HG03045 (cell line): ENCODE measurements around the gene PACRG.

Experiments used
- ATAC-seq: cut with Tn5 transposase; IDR thresholded peaks from one replicate; pipeline ENCODE4 v1.9.1; 2021; ENCODE audit warnings: mild to moderate bottlenecking, moderate library complexity; ENCODE audit not compliant: unreplicated experiment

Gene PACRG

GRCh38 chr6:163165155-163165910, 437.6 kb downstream of the PACRG start:
- ATAC-seq: no peak

- ATAC-seq: no peak
Measured at GRCh38 chr6:163165922-163166321, 438.1 kb downstream of the PACRG start.

GRCh38 chr6:163166507-163166906, 438.7 kb downstream of the PACRG start:
- ATAC-seq: no peak

DNA sequence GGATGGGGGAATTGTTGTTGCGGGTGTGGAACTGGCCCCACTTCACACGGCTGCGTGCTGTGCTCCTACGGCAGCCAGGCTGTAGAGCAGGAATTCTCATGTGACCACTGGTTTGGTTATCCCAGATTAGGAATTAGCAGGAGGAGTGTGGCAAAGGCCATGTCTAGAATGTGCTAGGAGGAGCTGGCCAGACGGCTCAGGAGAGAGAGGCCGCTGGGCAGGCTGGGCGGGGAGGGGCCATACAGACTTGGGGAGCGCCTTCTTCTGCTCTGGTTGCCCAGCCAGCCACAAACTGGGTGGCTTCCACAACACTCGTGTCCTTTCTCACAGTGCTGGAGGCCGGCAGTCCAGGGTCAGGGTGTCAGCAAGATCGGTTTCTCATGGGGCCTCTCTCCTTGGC, 441.7 kb downstream of the PACRG start:
- no peak for ATAC-seq

- ATAC-seq: no peak
Measured at GRCh38 chr6:163170294-163170883, 442.6 kb downstream of the PACRG start.

DNA sequence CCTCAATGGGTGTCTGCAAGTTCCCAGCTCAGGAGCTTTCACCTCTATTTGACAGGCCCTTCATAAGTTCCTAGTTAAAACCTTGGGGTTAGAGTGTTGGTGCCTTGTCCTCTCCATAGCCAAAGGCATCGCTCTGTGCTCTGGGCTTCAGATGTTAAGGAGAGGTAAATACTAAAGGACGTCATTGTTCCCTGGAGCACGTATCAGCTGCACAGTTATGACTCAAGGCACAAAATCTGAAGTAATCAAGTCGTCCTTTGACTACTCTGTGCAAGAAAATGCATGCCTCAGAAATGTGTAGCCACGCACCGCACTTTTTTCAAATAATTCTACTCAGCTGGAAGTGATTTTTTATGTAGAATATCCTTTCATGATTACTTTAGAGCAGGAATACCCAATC, 446.0 kb downstream of the PACRG start:
- ATAC-seq: no peak

- ATAC-seq: no peak
Measured at GRCh38 chr6:163175301-163175700, 447.5 kb downstream of the PACRG start.

- ATAC-seq: no peak
Measured at GRCh38 chr6:163176097-163176496, 448.3 kb downstream of the PACRG start.

DNA sequence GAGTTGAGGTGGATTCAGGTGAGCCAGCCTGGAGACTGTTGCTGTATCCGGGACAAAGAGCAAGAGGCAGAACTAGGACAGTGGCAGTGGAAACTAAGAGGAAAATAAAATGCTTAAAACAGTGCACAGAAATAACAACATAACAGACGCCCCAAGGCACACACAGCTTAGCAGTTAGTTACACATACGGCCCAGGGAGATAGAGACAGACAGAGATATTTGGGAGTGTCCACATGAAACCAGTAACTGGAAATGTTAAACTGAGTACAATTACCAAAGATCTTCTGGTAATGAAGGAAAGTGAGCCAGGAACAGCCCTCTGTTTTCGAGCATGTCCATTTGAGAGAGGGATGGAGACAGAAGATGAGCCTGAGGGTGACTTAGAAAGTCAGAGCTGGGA, 449.2 kb downstream of the PACRG start:
- no peak for ATAC-seq

DNA sequence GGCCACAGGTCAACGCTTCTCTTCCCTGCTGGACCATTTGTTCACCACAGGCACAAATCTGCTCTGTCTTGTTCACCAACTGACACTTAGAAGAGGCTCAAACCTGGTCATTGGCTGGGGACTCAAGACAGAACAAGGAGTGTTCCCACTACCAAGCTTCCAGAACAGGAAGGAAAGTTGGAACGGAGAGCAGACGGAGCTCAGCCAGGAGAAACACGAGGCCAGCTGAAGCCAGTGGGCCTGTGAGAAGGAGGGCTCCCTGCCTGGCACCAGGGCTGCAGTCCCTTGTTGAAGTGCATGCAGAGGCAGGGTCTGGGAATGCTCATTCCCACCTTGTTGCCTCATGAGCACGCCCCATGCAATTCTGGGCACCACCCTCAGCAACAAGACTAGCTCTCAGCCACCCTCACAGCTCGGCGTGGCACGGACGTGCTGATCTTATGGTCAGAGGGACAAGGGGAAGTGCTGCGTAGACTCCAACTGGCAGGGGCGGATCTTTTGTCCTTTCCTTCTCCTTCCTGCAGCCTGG, 450.2 kb downstream of the PACRG start:
- no peak for ATAC-seq

DNA sequence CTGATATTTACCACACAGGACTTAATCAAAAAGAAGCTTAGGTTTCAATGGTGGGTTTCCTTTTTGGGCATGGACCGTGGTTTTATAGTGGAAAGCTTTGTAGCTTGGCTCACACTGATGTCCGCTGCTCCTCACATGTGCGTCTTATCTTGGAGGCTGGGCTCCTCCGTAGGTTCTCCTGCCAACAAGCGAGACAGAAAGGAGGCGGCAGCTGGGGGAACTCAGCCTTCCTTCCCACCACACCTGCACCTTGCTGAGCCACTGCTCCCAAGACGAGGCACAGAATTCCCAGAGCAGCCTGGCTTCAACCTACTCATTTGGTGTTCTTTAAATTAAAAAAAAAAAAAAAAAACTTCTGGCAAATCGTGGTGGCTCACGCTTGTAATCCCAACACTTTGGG, 451.3 kb downstream of the PACRG start:
- no peak for ATAC-seq

GRCh38 chr6:163179721-163180120, 451.9 kb downstream of the PACRG start:
- no peak for ATAC-seq

GRCh38 chr6:163180874-163181541, 453.2 kb downstream of the PACRG start:
- ATAC-seq: no peak

GRCh38 chr6:163181666-163182180, 453.9 kb downstream of the PACRG start:
- ATAC-seq: no peak

DNA sequence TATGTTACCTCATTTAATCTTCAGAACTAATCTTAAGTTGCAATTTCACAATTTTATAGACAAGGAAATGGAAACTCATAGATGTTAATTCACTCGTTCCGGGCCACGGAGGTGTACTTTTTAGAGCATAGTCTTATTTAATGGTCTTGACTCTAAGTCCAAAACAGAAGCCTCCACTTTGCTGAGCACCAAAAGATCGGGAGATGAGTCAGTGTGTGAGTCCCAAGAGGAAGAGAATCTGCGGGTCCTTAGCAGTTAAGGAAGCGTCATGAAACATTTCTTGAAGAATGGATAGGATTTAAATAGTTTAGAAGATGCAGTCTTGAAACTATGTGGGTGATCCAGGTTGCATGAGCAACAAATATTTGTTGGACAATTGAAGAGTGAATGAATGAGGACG, 454.9 kb downstream of the PACRG start:
- ATAC-seq: no peak

GRCh38 chr6:163183806-163184205, 456.0 kb downstream of the PACRG start:
- ATAC-seq: no peak

DNA sequence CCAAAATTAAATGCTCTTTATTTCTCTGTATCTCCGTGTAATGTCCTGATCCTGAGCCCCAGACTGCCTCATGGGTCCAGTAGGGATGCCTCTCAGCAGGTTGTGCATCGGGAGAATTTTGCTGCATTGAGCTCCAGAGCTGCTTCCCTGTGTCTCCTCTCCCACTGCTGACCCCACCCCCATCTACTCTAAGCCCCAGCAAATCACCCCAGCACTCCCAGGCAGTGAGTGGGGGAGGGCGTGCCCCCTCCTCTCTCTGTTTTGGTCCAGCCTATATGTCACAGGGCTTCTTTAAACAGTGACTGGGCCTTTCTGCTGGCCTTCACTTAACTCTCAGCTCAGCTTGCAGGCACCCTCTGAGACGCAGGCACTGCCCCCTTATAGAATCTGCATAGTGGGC, 458.0 kb downstream of the PACRG start:
- no peak for ATAC-seq

DNA sequence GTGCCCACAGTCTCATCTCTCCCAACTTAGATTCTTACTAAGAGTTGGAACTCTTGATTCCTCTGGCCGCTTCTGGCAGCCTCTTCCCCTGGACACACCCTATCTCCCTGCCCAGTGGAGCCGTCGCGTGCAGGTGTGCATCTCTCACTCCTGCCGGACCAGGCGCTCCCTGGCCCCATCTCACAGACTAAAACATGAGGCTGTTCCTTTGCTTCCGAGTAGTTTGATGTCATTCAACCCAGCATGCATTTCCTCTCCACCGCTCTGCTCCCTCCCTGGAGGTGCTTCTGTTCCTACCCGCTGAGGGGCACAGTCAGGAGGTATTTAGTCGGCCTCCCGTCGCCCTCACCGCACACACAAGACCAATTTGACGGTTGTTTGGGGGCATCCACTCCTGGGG, 458.8 kb downstream of the PACRG start:
- ATAC-seq: no peak

DNA sequence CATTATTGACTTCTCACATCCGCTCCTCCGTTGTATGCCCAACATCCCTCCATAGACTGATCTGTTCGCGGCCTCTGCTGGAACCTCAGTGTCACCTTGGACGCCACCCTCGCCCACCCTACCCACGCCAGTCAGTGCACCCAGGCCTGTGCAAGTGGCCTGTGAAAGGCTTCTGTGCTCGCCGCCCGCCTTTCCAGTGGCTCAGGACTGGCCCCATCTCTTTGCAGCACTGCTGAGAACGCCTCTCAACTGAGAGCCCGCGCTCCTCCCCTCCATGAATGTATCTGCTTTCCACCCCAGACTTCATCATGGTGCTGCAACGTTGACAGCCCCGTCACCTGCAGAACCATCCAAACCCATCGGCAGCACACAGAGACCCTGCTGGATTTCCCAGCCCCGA, 459.4 kb downstream of the PACRG start:
- no peak for ATAC-seq

GRCh38 chr6:163187606-163188005, 459.8 kb downstream of the PACRG start:
- ATAC-seq: no peak

DNA sequence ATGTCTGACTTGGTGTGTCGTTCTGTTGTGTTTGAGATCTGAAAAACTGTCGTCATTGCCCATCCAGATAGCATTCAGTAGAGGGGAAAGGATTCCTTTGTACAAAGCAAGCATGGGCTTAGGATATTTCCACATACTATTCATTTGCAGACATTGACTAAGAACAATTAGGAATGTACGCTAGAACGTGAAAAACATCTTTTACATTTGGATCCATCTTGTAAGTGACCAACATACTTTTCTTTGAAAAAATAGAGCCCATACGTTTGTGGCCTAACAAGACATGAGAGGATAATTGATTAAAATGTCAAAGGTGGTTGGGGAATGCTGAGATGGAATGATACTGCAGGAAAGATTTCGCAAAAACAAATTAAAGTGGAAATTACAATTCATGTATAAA, 461.0 kb downstream of the PACRG start:
- no peak for ATAC-seq

GRCh38 chr6:163189609-163190008, 461.8 kb downstream of the PACRG start:
- no peak for ATAC-seq
